Stimulated activated naive CD8-positive, alpha-beta T cell treated with anti-CD3 and anti-CD28 coated beads, Interleukin-15, Interleukin-2, amounts not matched to agents 100 ng/mL and 50 ng/mL, for 24 hours (primary cell): Measurements from ENCODE around the gene RIF1.

Experiments
- H3K27ac Mint-ChIP-seq: one replicate; pipeline ENCODE4 v1.8.0; 2021; ENCODE audit warnings: mild to moderate bottlenecking, mixed read lengths
- H3K27me3 Mint-ChIP-seq: one replicate; pipeline ENCODE4 v1.8.0; 2021; ENCODE audit warnings: mixed read lengths
- H3K36me3 Mint-ChIP-seq: one replicate; pipeline ENCODE4 v1.8.0; 2021; ENCODE audit warnings: low read depth, mixed read lengths
- H3K4me1 Mint-ChIP-seq: one replicate; pipeline ENCODE4 v1.8.0; 2021; ENCODE audit warnings: low read depth, mixed read lengths
- H3K4me3 Mint-ChIP-seq: one replicate; pipeline ENCODE4 v1.8.0; 2021; ENCODE audit warnings: mild to moderate bottlenecking, mixed read lengths
- H3K9me3 Mint-ChIP-seq: one replicate; pipeline ENCODE4 v1.8.0; 2021; ENCODE audit warnings: mixed read lengths

The RIF1 gene

DNA sequence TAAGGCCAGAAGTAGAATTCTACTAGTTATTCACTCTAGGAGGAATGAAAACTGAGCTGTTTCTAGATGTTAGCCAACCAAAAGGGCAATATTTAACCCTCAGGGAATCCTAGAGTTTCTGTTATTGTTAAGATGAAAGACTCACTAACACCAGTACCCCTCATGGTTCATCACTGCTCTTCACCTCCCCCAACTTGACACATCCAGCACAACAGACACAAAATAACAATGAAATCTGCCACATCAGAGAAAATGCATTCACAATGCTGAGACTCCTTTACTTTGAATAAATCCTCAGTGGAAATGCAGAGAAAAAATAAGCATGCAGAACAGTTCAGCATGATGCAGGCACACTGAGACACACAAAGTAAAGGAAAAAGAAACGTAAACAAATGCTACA lies 111.3 kb downstream of the RIF1 start:
- Mint-ChIP-seq H3K4me1 (no peaks in the 10 kb centered on the region), H3K4me3 (no peak overlapping the region), H3K27me3 (no peaks in the 10 kb centered on the region), H3K36me3 (no peaks in the 10 kb centered on the region), H3K27ac (no peak overlapping the region), H3K9me3 (no peaks in the 10 kb centered on the region)

DNA sequence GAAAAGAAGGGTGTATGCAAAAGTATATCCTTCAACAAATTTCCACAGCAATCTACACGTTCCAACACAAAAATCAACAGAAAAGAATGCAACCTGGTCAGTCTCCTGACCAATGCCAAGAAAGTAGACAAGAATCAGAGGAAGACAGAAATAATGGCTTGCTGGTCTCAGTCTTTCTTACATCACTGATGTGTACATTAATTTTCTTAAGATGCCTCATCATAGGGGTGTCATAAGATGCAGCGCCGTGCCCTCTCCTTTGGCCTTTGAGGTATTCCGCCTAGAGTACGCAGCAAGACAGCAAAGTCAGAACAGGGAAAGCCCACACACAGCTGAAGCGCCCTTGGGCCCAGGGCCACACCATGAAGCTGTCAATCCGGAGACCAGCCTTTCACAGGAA lies 112.9 kb downstream of the RIF1 start:
- no peaks in the 10 kb centered on the region for H3K4me1 Mint-ChIP-seq
- H3K36me3 Mint-ChIP-seq = no peaks in the 10 kb centered on the region
- no peaks in the 10 kb centered on the region for H3K27me3 Mint-ChIP-seq
- H3K4me3 Mint-ChIP-seq = no peak overlapping the region
- H3K9me3 Mint-ChIP-seq = no peaks in the 10 kb centered on the region
- H3K27ac Mint-ChIP-seq = no peak overlapping the region

DNA sequence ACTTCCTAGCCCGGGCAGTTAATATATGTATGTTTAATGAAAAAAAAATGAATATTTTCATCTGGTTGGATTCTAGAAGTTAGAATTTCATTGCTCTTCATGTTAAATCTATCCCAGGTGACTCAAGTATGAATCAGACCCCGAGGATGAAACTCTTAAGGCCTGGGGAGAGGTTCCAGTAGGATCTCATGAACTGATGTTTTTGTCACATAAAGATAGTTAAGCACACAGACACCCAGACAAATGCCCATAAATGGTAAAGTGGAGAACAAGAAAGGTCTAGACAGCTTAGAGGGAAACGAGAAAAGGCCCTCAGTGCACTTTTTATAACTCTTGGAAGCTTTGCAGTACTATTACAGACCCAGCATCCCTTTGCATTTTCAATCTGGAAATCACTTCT lies 114.1 kb downstream of the RIF1 start:
- H3K27me3 Mint-ChIP-seq = no peaks in the 10 kb centered on the region
- no peaks in the 10 kb centered on the region for H3K4me1 Mint-ChIP-seq
- no peaks in the 10 kb centered on the region for H3K36me3 Mint-ChIP-seq
- no peak overlapping the region for H3K27ac Mint-ChIP-seq
- H3K4me3 Mint-ChIP-seq = no peak overlapping the region
- no peaks in the 10 kb centered on the region for H3K9me3 Mint-ChIP-seq

DNA sequence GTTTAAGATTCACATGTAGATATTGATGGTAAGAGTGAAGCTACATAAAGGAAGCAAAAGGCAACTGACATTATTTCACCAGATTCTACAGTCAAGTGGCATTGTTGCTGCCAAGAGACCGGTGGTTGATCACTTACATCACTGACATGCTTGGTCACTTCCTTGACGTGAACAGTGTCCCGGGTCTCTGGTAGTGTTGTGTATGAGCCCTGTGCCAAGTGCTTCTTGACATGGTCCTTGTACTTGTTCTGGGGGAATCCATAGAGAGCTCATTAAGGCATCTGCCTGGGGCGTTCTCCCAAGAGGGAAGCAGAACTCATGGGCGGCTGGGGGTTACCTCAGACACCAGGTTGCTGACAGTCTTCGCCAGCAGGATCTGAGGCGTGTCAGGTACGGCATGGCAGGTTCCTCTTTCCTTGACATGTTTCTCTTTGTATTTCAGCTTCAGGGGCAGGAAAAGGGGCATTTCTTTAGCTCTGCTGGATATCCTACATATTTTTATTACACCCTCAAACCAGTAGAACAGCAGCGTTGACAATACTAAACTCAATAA lies 116.2 kb downstream of the RIF1 start:
- Mint-ChIP-seq H3K4me1 (no peaks in the 10 kb centered on the region), H3K4me3 (no peak overlapping the region), H3K9me3 (no peaks in the 10 kb centered on the region), H3K36me3 (no peaks in the 10 kb centered on the region), H3K27me3 (no peaks in the 10 kb centered on the region), H3K27ac (no peak overlapping the region)

DNA sequence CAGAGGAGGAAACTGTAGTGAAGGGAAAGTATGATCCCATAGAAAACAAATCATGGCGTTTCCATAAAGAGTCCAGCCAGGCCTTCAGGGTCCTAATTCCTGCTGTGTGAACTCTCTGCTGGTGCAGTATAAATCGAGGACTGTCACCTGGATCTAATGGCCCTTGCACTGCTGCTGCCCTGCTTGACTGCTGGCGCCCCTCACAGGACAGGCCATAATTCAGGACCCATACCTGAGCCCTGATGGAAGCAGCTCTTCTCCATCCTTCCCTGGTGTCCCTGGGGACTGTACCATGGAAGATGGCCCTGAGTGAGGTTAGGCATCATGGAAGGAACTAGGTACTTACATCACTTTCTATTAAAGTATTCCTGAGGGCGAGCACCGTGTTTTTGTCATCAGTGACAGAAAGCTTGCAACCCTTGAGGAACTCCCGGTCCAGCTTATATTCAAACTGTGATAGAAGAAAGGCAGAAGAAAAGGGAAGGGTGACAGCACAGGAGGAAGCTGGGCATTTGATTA lies 116.9 kb downstream of the RIF1 start:
- Mint-ChIP-seq H3K4me1 (no peaks in the 10 kb centered on the region), H3K4me3 (no peak overlapping the region), H3K36me3 (no peaks in the 10 kb centered on the region), H3K27ac (no peak overlapping the region), H3K9me3 (no peaks in the 10 kb centered on the region), H3K27me3 (no peaks in the 10 kb centered on the region)
